NCI-H748 treated with DMSO at 0.1 percent for 48 hours (cell line): ENCODE data around the gene BIRC3.
A peak's percentile ranks its signal among the peaks of the same experiment; 100 is the strongest.
"Not testable (repeated sequence)": the region's sequence is repeated elsewhere in the genome, so short reads cannot be mapped to it uniquely, and the experiment has no call there.

Source experiments
- DNase-seq: peaks from one replicate; lab custom pipeline; 2025; lab: John Stamatoyannopoulos, UW

Gene BIRC3

GRCh38 chr11:102325088-102325487, 7.8 kb downstream of the BIRC3 start:
- no peak for DNase-seq

DNA sequence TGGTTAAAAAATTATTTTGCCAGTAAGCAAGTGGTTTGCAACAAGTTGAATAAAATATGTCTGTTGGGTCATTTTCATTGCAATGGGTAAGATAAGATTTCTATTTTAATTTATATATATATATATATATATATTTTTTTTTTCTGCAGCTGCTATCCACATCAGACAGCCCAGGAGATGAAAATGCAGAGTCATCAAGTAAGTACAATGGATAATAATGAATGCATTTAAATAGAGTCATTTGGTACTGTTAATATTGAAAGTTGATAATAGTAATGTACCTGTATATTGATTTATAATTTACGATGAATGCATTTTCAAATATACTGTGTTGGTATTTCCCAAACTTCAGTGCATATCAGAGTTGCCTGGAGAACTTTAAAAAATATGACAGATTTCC, 11.5 kb downstream of the BIRC3 start:
- no peak for DNase-seq

- no peak for DNase-seq
Measured at GRCh38 chr11:102330231-102330630, 12.9 kb downstream of the BIRC3 start.

- DNase-seq = no peak
Measured at GRCh38 chr11:102331341-102331740, 14.1 kb downstream of the BIRC3 start.

GRCh38 chr11:102332611-102332994, 15.3 kb downstream of the BIRC3 start:
- DNase-seq = no peak

DNA sequence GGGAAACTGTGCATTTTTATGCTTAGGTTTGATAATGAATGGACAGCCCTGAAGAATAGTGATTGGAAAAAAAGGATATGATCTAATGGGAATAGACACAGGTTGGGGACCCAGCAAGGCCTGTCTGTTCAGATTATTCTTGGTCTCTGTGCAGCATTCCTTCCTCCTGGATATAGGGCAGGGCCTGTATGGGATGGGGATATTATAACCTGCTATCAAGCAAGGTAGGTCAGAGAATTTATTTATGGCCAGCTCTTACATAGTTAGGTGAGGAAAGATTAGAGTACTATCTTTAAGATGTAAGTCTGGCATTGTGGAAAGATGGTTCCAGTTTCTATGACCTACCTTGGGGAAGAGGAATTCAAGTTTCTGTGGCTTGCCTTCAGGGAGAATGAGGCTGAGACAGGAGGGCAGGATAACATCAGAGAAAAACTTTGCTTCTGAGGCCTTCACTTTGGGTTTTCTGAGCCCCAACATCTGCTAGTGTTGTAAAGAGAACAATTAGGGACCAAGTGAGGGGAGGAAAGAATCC, 21.3 kb downstream of the BIRC3 start:
- DNase-seq = no peak

DNA sequence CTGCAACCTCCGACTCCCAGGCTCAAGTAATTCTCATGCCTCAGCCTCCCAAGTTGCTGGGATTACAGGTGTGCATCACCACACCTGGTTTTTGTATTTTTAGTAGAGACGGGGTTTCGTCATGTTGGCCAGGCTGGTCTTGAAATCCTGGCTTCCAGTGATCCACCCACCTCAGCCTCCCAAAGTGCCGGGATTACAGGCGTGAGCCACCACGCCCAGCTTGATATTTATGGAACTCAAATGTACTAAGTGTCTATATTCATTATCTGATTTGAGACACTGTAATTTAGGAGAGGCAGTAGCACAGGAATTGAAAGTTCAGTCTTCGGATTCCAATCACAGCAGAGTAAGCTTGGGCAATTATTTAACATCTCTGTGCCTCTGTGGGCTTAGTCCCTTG, 24.0 kb downstream of the BIRC3 start:
- not testable (repeated sequence) for DNase-seq

GRCh38 chr11:102341844-102342318, 24.6 kb downstream of the BIRC3 start:
- DNase-seq = peak; percentile 49

- DNase-seq = no peak
Measured at GRCh38 chr11:102343809-102344208, 26.5 kb downstream of the BIRC3 start.

GRCh38 chr11:102345904-102346303, 28.6 kb downstream of the BIRC3 start:
- DNase-seq = no peak

GRCh38 chr11:102346456-102346747, 29.1 kb downstream of the BIRC3 start:
- DNase-seq = no peak

- DNase-seq = peak; percentile 36
Measured at GRCh38 chr11:102346748-102347461, 29.6 kb downstream of the BIRC3 start, which contains the start of gene BIRC2. TSS of gene BIRC2 (plus strand) at chr11:102347214. CDS start at chr11:102349855, 2,641 bp downstream.

DNA sequence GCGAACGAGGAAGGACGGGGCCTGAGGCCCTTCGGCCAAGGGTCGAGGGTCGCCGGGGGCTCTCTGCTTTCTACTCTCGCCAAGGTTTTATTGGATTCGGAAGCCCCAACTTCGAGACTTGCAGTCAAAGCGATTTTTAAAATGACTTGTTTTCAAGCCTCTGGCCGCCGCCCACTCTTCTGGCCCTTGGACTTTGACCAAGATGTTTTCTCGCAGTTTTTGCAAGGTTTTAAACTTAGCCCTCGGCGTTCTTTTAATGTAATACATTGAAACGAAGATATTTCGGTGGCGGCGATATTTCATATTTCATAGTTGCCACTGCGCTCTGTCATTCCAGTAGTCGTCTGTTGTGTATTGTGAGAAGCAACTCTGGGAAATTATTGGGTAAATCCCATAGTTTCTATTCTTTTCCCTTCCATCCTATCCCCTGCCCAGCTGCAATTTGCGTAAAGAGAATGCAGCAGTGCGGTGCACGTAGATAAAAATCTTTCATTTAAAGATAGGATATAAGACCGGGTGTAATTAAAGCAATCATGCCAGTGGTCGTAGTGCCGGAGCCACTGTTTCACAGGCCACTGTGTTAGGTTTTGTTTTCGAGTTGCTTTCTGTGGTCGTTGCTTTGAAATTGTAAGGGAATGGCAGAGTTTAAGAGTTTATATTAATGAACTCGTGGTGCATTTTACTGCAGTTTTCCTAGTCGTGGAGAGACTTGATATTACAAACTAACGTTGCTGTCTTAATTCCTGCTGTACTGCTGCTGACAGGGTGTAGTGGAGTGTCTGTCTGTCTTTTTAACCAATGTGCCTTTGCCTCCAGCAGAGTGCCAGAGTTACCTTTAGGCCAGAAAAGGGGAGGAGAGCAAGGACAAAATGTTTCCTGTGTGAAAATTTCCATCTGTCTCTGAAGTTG, 30.4 kb downstream of the BIRC3 start:
- DNase-seq = no peak

- no peak for DNase-seq
Measured at GRCh38 chr11:102357116-102357515, 39.8 kb downstream of the BIRC3 start.

- no peak for DNase-seq
Measured at GRCh38 chr11:102359372-102359771, 42.1 kb downstream of the BIRC3 start.

- DNase-seq = no peak
Measured at GRCh38 chr11:102360681-102361080, 43.4 kb downstream of the BIRC3 start.

DNA sequence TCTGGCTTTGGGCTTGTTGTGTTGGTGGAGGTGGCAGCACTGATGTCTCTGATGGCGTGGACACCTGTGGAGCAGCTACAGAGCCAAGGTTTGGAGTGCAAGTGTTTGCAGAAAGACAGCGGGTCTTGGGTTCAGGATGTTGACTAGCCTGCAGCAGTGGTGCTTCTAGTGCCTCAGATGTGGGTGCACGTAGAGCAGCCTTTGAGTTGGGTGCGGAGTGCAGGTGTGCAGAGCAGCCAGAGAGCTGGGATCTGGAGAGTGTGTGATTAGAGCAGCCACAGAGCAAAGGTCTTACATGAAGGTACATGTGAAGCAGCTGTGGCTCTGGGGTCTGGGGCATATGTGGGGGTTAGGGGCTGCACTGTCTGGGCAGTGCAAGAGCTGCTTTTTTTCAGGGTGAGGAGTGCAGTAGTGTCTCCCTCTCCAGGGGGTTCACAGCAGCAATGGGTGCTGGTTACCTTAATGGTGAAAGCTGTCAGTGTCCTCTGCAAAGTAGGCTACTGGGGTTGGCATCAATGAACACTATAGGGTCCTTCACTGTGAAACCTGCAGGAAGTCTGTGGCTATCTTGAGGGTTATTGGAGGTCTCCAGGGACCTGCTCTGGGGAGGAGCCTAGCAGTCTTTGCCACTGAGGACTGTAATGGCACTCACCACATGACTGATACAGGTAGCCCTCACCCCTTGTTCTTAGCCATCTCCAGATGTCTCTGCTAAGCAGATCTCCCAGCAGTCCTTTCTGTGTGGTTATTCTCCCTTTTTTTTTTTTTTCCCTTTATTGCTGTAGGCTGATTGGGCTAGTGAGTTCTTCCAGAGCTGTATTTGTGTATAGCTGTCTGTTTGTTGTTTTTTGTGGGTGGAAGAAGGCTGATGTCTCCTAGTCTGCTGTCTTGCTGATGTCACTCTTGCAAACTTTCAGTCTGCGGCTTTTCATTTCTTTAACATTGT, 44.1 kb downstream of the BIRC3 start:
- DNase-seq = no peak

GRCh38 chr11:102364991-102365390, 47.7 kb downstream of the BIRC3 start:
- DNase-seq = no peak

DNA sequence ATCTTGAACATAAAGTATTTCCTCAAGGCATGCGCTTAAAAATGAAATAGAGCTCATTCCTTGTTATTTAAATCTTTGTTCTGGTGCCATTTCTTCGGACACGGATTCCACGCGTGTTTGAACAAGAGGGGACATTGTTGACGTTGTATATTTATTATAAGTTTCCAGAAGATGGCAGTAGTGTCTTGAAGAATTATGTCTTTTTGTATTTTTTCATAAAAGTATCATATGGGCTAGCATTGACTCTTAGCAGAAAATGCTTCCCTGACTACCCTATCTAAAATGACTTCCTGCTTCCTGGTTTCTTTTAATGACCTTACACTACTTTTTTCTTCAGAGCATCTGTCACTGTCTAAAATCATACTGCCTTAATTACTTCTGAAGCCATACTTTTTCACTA, 50.1 kb downstream of the BIRC3 start:
- no peak for DNase-seq

DNA sequence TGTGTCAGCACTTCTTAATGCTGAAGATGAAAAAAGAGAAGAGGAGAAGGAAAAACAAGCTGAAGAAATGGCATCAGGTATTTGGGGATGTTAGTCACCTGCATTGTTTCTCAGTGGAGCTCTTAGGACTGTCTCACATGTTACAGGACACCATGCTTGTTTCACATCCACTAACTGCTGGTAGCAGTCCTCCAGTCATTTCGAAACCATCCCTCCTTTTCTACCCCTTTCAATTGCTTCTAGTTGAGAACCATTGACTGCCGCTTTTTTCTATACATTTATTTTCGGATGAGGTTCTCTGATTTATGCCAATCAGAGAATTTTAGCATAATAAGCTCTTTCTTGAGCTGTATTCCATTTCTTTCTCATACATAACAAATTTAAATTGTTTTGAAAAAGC, 51.2 kb downstream of the BIRC3 start:
- DNase-seq = no peak

DNA sequence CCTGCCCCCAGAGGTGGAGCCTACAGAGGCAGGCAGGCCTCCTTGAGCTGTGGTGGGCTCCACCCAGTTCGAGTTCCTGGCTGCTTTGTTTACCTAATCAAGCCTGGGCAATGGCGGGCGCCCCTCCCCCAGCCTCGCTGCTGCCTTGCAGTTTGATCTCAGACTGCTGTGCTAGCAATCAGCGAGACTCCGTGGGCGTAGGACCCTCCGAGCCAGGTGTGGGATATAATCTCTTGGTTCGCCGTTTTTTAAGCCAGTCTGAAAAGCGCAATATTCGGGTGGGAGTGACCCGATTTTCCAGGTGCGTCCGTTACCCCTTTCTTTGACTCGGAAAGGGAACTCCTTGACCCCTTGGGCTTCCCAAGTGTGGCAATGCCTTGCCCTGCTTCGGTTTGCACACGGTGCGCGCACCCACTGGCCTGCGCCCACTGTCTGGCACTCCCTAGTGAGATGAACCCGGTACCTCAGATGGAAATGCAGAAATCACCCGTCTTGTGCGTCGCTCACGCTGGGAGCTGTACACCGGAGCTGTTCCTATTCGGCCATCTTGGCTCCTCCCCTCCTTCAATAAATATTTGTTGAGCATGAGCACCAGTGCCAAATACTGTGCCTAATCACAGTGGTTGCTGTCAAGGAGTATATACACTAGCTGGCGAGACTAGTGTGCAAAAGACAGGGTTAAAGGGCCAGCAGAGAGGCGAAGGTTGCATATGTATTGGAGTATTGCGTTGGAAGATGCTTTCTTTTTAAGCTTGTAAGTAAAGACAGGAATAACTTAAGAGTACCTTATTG, 57.5 kb downstream of the BIRC3 start:
- not testable (repeated sequence) for DNase-seq
